Lung (tissue), 12 donors: ENCODE data around the gene EPPIN. TPM values are rescaled to one million over a fixed set of nuclear protein-coding genes. Genes with fewer than 3 reads are reported as not detected.

Source experiments
- ATAC-seq: fragments of 200-7000 bp; cut with Tn5 transposase; one replicate; pipeline ENCODE4 v1.9.1; 2020; ENCODE audit warnings: moderate number of reproducible peaks; ENCODE audit not compliant: insufficient read depth, low FRiP score
- DNase-seq, 3 donors: peaks; one replicate each; pipeline ENCODE4 v3.0.0-alpha.2; 2013 to 2017
- H3K27ac ChIP-seq, 2 donors: one replicate each; pipeline ENCODE4 v1.5.1; 2013; ENCODE audit warnings: mild to moderate bottlenecking in 2 of 2, moderate library complexity in 2 of 2, control low read depth in 1 of 2, inconsistent platforms in 1 of 2, low read depth in 1 of 2, low read length in 1 of 2
- H3K27me3 ChIP-seq, 3 donors: one replicate each; pipeline ENCODE4 v1.5.1; 2013; ENCODE audit warnings: low read length in 2 of 3; ENCODE audit not compliant: control insufficient read depth in 3 of 3, insufficient read depth in 3 of 3
- H3K36me3 ChIP-seq, 4 donors: one replicate each; pipeline ENCODE4 v1.5.1; 2013; ENCODE audit warnings: low read length in 4 of 4, mild to moderate bottlenecking in 1 of 4, moderate library complexity in 1 of 4; ENCODE audit not compliant: control insufficient read depth in 4 of 4, insufficient read depth in 4 of 4
- H3K4me1 ChIP-seq, 5 donors: one replicate each; pipeline ENCODE4 v1.5.1; 2013; ENCODE audit warnings: low read length in 5 of 5, mild to moderate bottlenecking in 2 of 5, moderate library complexity in 1 of 5; ENCODE audit not compliant: control insufficient read depth in 5 of 5, insufficient read depth in 5 of 5
- H3K4me3 ChIP-seq: one replicate; pipeline ENCODE4 v1.5.1; 2013; ENCODE audit warnings: mild to moderate bottlenecking, control low read depth, moderate library complexity
- H3K9ac ChIP-seq, 2 donors: one replicate each; pipeline ENCODE4 v1.5.1; 2013; ENCODE audit warnings: low read length in 2 of 2, control low read depth in 1 of 2; ENCODE audit not compliant: insufficient read depth in 1 of 2
- H3K9me3 ChIP-seq, 4 donors: one replicate each; pipeline ENCODE4 v1.5.1; 2013; ENCODE audit warnings: low read length in 3 of 4, mild to moderate bottlenecking in 1 of 4, moderate library complexity in 1 of 4; ENCODE audit not compliant: control insufficient read depth in 4 of 4, insufficient read depth in 3 of 4
- WGBS, 2 donors: extraction: QIAGEN DNeasy Blood & Tissue Kit; methylation state at CpG; one replicate each; pipeline ENCODE4 v1.1.7; 2013; 5-methylcytosine and 5-hydroxymethylcytosine counted together
- polyA plus RNA-seq, 2 donors: library from polyadenylated mRNA; stranded (reverse); fragments of 200-250 nt; gene quantifications; one replicate each; pipeline ENCODE4 v1.2.1, GENCODE V29; 2013
- total RNA-seq, 2 donors: library from RNA; depleted of rRNA in 1 of 2; stranded (reverse); fragments of >200 nt in 1 of 2; gene quantifications; one replicate each; pipeline ENCODE4 v1.2.1, GENCODE V29; 2014 to 2021
- TF ChIP-seq, protein P1 (sequence below): IDR thresholded peaks from 2 replicates; pipeline ENCODE4 v1.5.1; 2012; ENCODE audit warnings: mild to moderate bottlenecking; ENCODE audit errors: control extremely low read depth, extremely low read depth
- donor health status: control.
- donor health status: control.
- donor health status: Bipolar disorder and iron deficiency.
- donor health status: healthy.
- donor health status: DM: yes; HTN: yes; CAD: no.

Gene EPPIN
- total and polyA plus RNA-seq, 4 donors, result 0.09 to 1.3 (median 0.33) TPM

DNA sequence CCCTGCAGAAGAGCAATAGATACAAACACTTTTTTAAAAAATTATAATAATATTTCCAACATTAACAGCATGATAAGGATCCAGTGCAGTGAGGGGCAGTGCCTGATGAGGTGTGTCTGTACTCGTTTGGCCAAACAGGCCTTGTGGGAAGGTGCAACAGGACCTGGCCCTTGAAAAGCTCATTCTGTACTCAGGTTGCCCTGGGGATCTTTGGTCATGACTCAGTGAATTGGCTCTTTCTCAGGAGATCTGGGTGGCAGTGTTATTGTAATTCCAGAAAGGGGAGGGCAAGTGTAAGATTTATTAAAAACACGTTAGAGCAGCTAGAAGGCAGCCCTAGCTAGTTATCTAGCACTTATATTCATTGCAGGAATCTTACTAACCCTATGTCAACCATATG is 28.9 kb downstream of the EPPIN start:
- no peak overlapping the region for H3K27ac ChIP-seq
- no peak overlapping the region for H3K4me3 ChIP-seq
- DNase-seq (no peak), ATAC-seq (peak; percentile 60)
- no peaks in the 10 kb centered on the region for H3K9me3 ChIP-seq
- no peaks in the 10 kb centered on the region for H3K27me3 ChIP-seq
- H3K4me1 ChIP-seq, result no peaks in the 10 kb centered on the region
- WGBS, 2 donors, result 43 to 77% methylated on average over 2 of the region's 2 CpGs
- TF ChIP-seq, protein P1, sequence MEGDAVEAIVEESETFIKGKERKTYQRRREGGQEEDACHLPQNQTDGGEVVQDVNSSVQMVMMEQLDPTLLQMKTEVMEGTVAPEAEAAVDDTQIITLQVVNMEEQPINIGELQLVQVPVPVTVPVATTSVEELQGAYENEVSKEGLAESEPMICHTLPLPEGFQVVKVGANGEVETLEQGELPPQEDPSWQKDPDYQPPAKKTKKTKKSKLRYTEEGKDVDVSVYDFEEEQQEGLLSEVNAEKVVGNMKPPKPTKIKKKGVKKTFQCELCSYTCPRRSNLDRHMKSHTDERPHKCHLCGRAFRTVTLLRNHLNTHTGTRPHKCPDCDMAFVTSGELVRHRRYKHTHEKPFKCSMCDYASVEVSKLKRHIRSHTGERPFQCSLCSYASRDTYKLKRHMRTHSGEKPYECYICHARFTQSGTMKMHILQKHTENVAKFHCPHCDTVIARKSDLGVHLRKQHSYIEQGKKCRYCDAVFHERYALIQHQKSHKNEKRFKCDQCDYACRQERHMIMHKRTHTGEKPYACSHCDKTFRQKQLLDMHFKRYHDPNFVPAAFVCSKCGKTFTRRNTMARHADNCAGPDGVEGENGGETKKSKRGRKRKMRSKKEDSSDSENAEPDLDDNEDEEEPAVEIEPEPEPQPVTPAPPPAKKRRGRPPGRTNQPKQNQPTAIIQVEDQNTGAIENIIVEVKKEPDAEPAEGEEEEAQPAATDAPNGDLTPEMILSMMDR, result no peak
- no peaks in the 10 kb centered on the region for H3K36me3 ChIP-seq
- H3K9ac ChIP-seq, result no peak overlapping the region

DNA sequence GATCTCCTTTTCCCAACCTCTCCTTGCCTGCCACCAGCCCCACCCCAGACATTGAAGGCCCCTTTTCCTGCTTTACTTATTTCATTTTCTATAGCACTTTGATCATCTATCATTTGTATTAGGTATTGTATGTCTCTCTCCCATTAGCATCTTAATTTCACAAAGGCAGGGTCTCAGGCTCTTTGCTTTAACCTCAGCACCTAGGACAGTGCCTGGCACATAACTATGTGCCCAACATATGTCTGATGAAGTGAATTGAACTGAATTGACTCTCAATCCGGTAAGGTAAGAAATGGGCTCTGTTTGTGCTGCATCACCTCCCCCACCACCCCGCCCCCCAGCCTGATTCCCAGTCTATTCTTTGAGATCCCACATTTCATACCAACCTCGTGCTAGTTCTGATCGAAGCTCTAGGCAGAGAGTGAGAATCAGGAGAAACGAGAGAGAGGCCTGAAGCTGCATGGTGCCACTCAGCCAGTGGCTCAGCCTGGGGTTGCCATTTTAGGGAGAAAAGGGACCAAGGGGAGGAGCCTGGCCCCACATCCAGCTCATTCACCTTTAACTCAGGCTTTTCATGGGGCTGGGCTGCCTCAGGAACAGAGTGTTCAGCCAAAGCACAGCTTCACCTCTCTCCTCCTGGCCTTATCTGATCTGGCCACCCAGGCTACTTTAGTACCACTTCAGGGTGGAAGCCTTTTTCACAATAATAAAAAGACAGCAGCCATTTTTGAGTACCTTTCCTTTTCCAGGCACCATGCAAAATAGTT is 31.9 kb downstream of the EPPIN start, which contains the start of gene SPINT3:
Gene SPINT3, minus strand, starts transcription at position 476 of the 767 bp plus-strand sequence. Its CDS starts 14 bp downstream, at position 462.
- Histone ChIP-seq H3K4me1 (no peaks in the 10 kb centered on the region), H3K4me3 (no peak within 1 kb of the TSS), H3K27me3 (no peaks in the 10 kb centered on the region), H3K27ac (no peak within 1 kb of the TSS), H3K36me3 (no peaks in the 10 kb centered on the region), H3K9ac (no peak within 1 kb of the TSS), H3K9me3 (no peaks in the 10 kb centered on the region)
- ATAC-seq (no peak), DNase-seq (no peak)
- TF ChIP-seq, protein P1, result no peak
- 69 to 74% methylated on average over 5 of the region's 5 CpGs for WGBS, 2 donors

DNA sequence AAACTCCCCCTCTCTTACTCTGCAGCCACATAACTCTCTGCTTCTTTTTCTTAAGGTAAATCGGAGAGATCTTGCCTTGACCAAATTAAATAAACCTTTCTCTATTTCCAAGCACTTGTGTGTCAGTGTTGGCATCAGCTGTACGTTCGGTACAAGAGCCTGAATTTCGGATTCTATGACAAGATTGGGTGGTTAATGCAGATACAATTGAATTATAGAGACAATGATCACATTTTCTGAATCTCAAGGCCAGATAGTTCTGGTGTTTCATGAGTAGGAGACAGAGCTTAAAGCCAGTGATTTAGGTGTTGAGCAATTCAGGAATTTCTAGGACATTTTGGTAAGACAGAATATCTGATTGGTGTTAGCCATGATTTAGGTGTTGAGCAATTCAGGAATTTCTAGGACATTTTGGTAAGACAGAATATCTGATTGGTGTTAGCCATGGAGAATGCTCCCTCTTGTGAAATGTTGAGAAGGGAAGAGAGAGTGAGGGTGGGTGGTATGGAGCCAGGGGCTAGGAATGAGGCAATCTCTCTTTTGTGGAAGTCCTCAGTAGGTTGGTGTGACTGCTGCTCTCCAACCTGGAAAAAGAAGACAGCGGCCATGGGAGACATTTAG is 36.8 kb downstream of the EPPIN start:
- 85 to 94% methylated on average over 5 of the region's 5 CpGs for WGBS, 2 donors
- DNase-seq (no peak), ATAC-seq (no peak)
- no peaks in the 10 kb centered on the region for H3K9me3 ChIP-seq
- H3K27me3 ChIP-seq, result no peaks in the 10 kb centered on the region
- no peak overlapping the region for H3K9ac ChIP-seq
- TF ChIP-seq, protein P1, result no peak
- H3K4me1 ChIP-seq, result no peaks in the 10 kb centered on the region
- no peak overlapping the region for H3K27ac ChIP-seq
- no peaks in the 10 kb centered on the region for H3K36me3 ChIP-seq
- H3K4me3 ChIP-seq, result no peak overlapping the region
